Keratinocyte (primary cell): ENCODE data around the gene SLC6A8. TPM values are rescaled to one million over a fixed set of nuclear protein-coding genes. Genes with fewer than 3 reads are reported as not detected.
"Not testable (repeated sequence)": the region's sequence is repeated elsewhere in the genome, so short reads cannot be mapped to it uniquely, and the experiment has no call there.

Source experiments
- DNase-seq: peaks from one replicate; pipeline ENCODE4 v3.0.0-alpha.2; 2011; ENCODE audit warnings: low read depth, missing footprints, low spot score
- FAIRE-seq: peaks from 2 replicates; lab custom pipeline; 2011; peaks lifted over from hg19 to GRCh38; lab: Jason Lieb, UNC
- H2AFZ ChIP-seq: 2 replicates; pipeline ENCODE4 v1.6.0; 2012; ENCODE audit warnings: low read length, control low read depth, inconsistent platforms; ENCODE audit not compliant: control insufficient read depth
- H3K27ac ChIP-seq: 2 replicates; pipeline ENCODE4 v1.5.1; 2011; ENCODE audit warnings: low read length; ENCODE audit not compliant: control insufficient read depth, insufficient read depth
- H3K27me3 ChIP-seq: 3 replicates; pipeline ENCODE4 v1.6.0; 2011; ENCODE audit warnings: low read length; ENCODE audit not compliant: control insufficient read depth, insufficient read depth; ENCODE audit errors: extremely low read depth
- H3K36me3 ChIP-seq, 2 experiments: 2 replicates in 1 of 2; 3 replicates in 1 of 2; pipeline ENCODE4 v1.5.1; 2011; ENCODE audit warnings: low read length in 2 of 2, mild to moderate bottlenecking in 1 of 2; ENCODE audit not compliant: control insufficient read depth in 2 of 2, insufficient read depth in 2 of 2; ENCODE audit errors: extremely low read depth in 1 of 2
- H3K4me1 ChIP-seq: 3 replicates; pipeline ENCODE4 v1.5.1; 2011; ENCODE audit warnings: low read length; ENCODE audit not compliant: control insufficient read depth, insufficient read depth; ENCODE audit errors: extremely low read depth
- H3K4me2 ChIP-seq: 3 replicates; pipeline ENCODE4 v1.6.0; 2011; ENCODE audit warnings: low read depth, low read length; ENCODE audit not compliant: control insufficient read depth, insufficient read depth; ENCODE audit errors: extremely low read depth
- H3K4me3 ChIP-seq, 3 experiments: fragments of 200-600 bp in 1 of 3; sonication (generic) in 1 of 3; 2 replicates in 2 of 3; 3 replicates in 1 of 3; pipeline ENCODE4 v1.5.1; 2011 to 2016; ENCODE audit warnings: low read length in 3 of 3, mild to moderate bottlenecking in 3 of 3, control low read depth in 2 of 3, inconsistent platforms in 1 of 3, low read depth in 1 of 3, mixed read lengths in 1 of 3, mixed run types in 1 of 3, moderate library complexity in 1 of 3; ENCODE audit not compliant: control insufficient read depth in 2 of 3, insufficient read depth in 2 of 3; ENCODE audit errors: extremely low read depth in 1 of 3
- H3K79me2 ChIP-seq: 2 replicates; pipeline ENCODE4 v1.6.0; 2012; ENCODE audit warnings: low read length; ENCODE audit not compliant: control insufficient read depth, insufficient read depth
- H3K9ac ChIP-seq: 3 replicates; pipeline ENCODE4 v1.6.0; 2011; ENCODE audit warnings: low read length; ENCODE audit not compliant: control insufficient read depth, insufficient read depth; ENCODE audit errors: extremely low read depth
- H3K9me1 ChIP-seq: 3 replicates; pipeline ENCODE4 v1.6.0; 2011; ENCODE audit warnings: low read length; ENCODE audit not compliant: control insufficient read depth, insufficient read depth; ENCODE audit errors: extremely low read depth
- H3K9me3 ChIP-seq: 2 replicates; pipeline ENCODE4 v1.5.1; 2012; ENCODE audit warnings: low read depth, low read length; ENCODE audit not compliant: control insufficient read depth
- H4K20me1 ChIP-seq: 3 replicates; pipeline ENCODE4 v1.6.0; 2011; ENCODE audit warnings: low read length; ENCODE audit not compliant: control insufficient read depth, insufficient read depth; ENCODE audit errors: extremely low read depth
- CTCF ChIP-seq, 3 experiments: IDR thresholded peaks in 1 of 3; conservative IDR thresholded peaks in 1 of 3; optimal IDR thresholded peaks in 1 of 3; 2 replicates in 2 of 3; 3 replicates in 1 of 3; pipeline versions ENCODE3 to v1.5.1; 2011; ENCODE audit warnings: low read length in 3 of 3, mild to moderate bottlenecking in 3 of 3, moderate library complexity in 2 of 3, control low read depth in 1 of 3, inconsistent platforms in 1 of 3; ENCODE audit not compliant: insufficient read depth in 2 of 3; ENCODE audit errors: extremely low read depth in 1 of 3
- EZH2 ChIP-seq: IDR thresholded peaks from one replicate; pipeline ENCODE4 v1.6.1; 2012; ENCODE audit warnings: inconsistent platforms, mild to moderate bottlenecking, low read length, moderate library complexity
- dilution Hi-C: fragments of 300-500 bp; cut with MboI; formaldehyde crosslinking; loops from one replicate; pipeline ENCODE4 v1.7.0; 2020; ENCODE audit warnings: low sequenced_read_pairs; ENCODE audit not compliant: extremely low pct_ligation_motif_present
- polyA plus RNA-seq, 5 experiments: library from polyadenylated mRNA; depleted of rRNA in 3 of 5; stranded (reverse) in 3 of 5; stranded (forward) in 1 of 5; unstranded in 1 of 5; fragments of >200 nt; gene quantifications; 1 replicate in 1 of 5; 2 replicates in 3 of 5; 3 replicates in 1 of 5; pipeline versions ENCODE4 v1.2.1 to v1.2.3, GENCODE V29; 2011 to 2012; ENCODE audit warnings: missing spikeins in 2 of 5, low read depth in 1 of 5, low replicate concordance in 1 of 5

The SLC6A8 gene
- polyA plus RNA-seq, 1 donor (not counting 4 experiments of a cell fraction or from before 2014, with no cell fraction given), result 33.6 TPM

- Histone ChIP-seq H3K9ac (no peak overlapping the region), H3K27ac (no peak overlapping the region), H4K20me1 (no peaks in the 10 kb centered on the region), H3K4me1 (peaks cover 7% of the 10 kb centered on the region), H3K36me3 (no peaks in the 10 kb centered on the region), H3K9me1 (no peaks in the 10 kb centered on the region), H3K4me3 (no peak overlapping the region), H3K27me3 (no peaks in the 10 kb centered on the region), H3K4me2 (no peak overlapping the region), H2AFZ (no peak overlapping the region), H3K9me3 (no peaks in the 10 kb centered on the region), H3K79me2 (no peaks in the 10 kb centered on the region)
- DNase-seq (no peak), FAIRE-seq (no peak)
- TF ChIP-seq CTCF (optimal IDR thresholded peaks at IDR 0.05 in 1 of 3, IDR thresholded peaks at IDR 0.05 in 1 of 3, conservative IDR thresholded peaks at IDR 0.05 in 1 of 3; ENCODE audit: extremely low read depth in 1 of 3, insufficient read depth in 2 of 3, low read length in 3 of 3) (no peak), EZH2 (no peak)
- dilution Hi-C loops, result no loop called here
Measured at GRCh38 chrX:153740631-153741222, 53.0 kb downstream of the SLC6A8 start.

GRCh38 chrX:153741446-153741845 lies 53.7 kb downstream of the SLC6A8 start:
- peaks cover 7% of the 10 kb centered on the region for H3K4me1 ChIP-seq
- no peak overlapping the region for H3K4me2 ChIP-seq
- dilution Hi-C loops, result no loop called here
- H3K9ac ChIP-seq, result no peak overlapping the region
- no peak overlapping the region for H2AFZ ChIP-seq
- TF ChIP-seq CTCF (optimal IDR thresholded peaks at IDR 0.05 in 1 of 3, IDR thresholded peaks at IDR 0.05 in 1 of 3, conservative IDR thresholded peaks at IDR 0.05 in 1 of 3; ENCODE audit: extremely low read depth in 1 of 3, insufficient read depth in 2 of 3, low read length in 3 of 3) (no peak), EZH2 (no peak)
- H3K27me3 ChIP-seq, result no peaks in the 10 kb centered on the region
- no peaks in the 10 kb centered on the region for H3K36me3 ChIP-seq
- H3K27ac ChIP-seq, result no peak overlapping the region
- FAIRE-seq, result no peak
- no peaks in the 10 kb centered on the region for H3K9me1 ChIP-seq
- H3K4me3 ChIP-seq, result no peak overlapping the region
- no peaks in the 10 kb centered on the region for H3K9me3 ChIP-seq
- H3K79me2 ChIP-seq, result no peaks in the 10 kb centered on the region
- no peaks in the 10 kb centered on the region for H4K20me1 ChIP-seq
- no peak for DNase-seq

- H3K9me1 ChIP-seq, H3K4me3 ChIP-seq, DNase-seq, H3K4me1 ChIP-seq, dilution Hi-C loops, H2AFZ ChIP-seq, H3K79me2 ChIP-seq, FAIRE-seq, H3K36me3 ChIP-seq, H4K20me1 ChIP-seq, H3K27ac ChIP-seq, H3K4me2 ChIP-seq, H3K9ac ChIP-seq, H3K27me3 ChIP-seq, H3K9me3 ChIP-seq: not testable (repeated sequence)
Measured at GRCh38 chrX:153742111-153742510, 54.4 kb downstream of the SLC6A8 start.

DNA sequence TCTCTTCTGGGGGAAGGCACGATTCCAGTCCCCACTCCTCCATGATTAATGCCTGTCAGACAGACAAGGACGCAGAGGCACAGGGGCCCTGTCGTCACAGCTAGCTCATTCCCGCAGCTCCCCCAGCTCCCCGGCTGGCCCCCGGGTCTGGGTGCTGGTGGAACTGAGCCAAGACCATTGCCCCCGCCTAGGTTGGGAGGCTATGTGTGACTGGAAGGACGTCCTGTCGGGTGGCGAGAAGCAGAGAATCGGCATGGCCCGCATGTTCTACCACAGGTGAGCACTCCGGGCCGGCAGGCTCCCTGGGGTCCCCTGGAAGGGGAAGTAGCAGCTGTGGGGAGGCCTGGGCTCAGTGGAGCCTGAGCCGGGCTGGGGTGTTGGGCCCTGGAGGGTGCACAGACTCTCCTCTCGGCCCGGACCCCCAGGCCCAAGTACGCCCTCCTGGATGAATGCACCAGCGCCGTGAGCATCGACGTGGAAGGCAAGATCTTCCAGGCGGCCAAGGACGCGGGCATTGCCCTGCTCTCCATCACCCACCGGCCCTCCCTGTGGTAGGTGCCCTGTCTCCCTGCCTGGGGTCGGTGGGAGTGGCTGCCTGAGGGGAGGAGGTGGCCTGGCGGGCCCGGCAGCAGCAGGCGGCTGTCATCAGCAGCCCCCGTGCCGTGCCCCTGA lies 55.2 kb downstream of the SLC6A8 start:
- H3K27ac ChIP-seq, FAIRE-seq, H3K4me3 ChIP-seq, H2AFZ ChIP-seq, H3K36me3 ChIP-seq, H3K9me3 ChIP-seq, H3K4me2 ChIP-seq, H3K9ac ChIP-seq, H3K79me2 ChIP-seq, DNase-seq, dilution Hi-C loops, H3K4me1 ChIP-seq, H4K20me1 ChIP-seq, H3K27me3 ChIP-seq, H3K9me1 ChIP-seq: not testable (repeated sequence)
